HG03442 (cell line): ENCODE measurements around the gene CAV2.
"Not testable (repeated sequence)": the region's sequence is repeated elsewhere in the genome, so short reads cannot be mapped to it uniquely, and the experiment has no call there.

Source experiments
- ATAC-seq: cut with Tn5 transposase; IDR thresholded peaks from one replicate; pipeline ENCODE4 v1.9.1; 2021; ENCODE audit warnings: mild to moderate bottlenecking, moderate library complexity; ENCODE audit not compliant: unreplicated experiment

The CAV2 gene, protein sequence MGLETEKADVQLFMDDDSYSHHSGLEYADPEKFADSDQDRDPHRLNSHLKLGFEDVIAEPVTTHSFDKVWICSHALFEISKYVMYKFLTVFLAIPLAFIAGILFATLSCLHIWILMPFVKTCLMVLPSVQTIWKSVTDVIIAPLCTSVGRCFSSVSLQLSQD

GRCh38 chr7:116499168-116500077 is at the start of gene CAV2:
Gene CAV2 (plus strand): TSS chr7:116499738. CDS start chr7:116499782, 44 bp downstream.
- ATAC-seq: peak; percentile 44

DNA sequence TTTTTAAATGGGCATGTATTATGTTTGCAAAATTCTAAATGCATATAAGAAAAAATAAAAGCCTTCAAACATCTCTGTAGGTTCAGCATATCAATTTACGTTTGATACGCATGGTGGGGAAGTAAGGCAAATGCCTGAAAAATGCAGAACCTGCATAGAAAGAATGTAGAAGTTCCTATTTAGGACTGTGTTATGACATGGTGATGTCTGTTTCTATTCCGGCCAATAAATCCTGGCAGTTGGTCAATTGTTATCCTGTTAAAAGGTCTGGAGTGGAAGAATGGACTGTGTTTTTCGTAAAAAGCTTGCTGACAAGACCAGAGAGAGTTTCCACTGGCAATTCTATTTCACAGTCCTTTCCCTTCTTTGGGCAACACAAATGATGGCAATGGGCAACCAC is 49.6 kb upstream of the CAV2 start:
- no peak for ATAC-seq

DNA sequence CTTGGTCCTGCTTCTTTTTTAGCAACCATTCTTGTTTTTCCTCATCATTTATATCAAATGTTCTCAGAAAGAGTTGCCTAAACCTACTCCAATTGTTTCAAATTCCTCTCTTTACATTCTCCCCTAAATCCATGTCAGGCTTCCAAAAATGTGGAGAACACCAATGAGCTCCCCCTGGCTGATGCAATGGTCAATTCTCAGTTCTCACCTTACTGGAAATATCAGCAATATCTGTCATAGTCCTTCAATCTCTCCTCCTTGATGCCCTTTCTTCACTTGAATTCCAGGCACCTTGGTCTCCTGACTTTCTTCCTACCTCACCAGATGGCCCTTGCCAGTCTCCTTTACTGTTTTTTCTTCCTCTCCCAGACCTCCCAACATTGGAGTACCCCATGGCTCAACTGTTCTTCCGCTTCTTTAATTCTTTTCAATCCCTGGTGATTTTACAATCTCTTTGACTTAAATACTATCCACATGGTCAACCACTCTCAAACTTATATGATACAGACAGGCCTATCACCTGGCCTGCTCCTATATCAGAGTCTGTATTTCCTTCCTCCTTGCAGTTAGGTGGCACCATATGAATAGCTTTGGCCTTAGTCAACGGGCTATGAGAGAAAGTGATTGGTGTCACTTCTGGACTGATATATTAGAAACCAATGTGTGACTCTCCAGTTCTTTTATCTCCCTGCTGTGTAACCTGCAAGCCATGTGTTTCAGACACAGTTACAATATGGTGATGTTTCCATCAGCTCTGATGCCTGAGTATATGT is 47.4 kb upstream of the CAV2 start:
- ATAC-seq: no peak

DNA sequence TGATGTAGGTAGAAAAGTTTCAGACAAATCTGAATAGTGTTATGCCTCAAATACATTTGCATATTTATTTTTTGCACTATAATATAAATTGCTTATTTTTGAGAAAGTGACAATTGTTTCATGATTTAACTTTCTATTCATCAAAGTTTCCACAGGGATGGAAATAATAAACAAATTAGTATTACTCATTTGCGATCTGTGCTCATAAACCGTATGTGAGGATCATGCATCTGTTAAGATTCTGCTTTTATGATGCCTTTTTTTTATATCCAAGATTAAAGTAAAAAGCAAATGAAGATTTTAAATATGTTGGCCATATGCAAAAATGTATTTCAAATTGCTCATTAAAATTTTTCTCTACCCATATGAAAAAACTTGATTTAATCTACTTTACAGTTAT is 45.2 kb upstream of the CAV2 start:
- ATAC-seq: no peak

GRCh38 chr7:116455009-116455408 is 44.5 kb upstream of the CAV2 start:
- no peak for ATAC-seq

- ATAC-seq: no peak
Observed at GRCh38 chr7:116455499-116455898, 44.0 kb upstream of the CAV2 start.

- ATAC-seq: no peak
Observed at GRCh38 chr7:116461500-116461899, 38.0 kb upstream of the CAV2 start.

GRCh38 chr7:116463956-116464355 is 35.6 kb upstream of the CAV2 start:
- ATAC-seq: no peak

GRCh38 chr7:116464375-116464774 is 35.2 kb upstream of the CAV2 start:
- no peak for ATAC-seq

DNA sequence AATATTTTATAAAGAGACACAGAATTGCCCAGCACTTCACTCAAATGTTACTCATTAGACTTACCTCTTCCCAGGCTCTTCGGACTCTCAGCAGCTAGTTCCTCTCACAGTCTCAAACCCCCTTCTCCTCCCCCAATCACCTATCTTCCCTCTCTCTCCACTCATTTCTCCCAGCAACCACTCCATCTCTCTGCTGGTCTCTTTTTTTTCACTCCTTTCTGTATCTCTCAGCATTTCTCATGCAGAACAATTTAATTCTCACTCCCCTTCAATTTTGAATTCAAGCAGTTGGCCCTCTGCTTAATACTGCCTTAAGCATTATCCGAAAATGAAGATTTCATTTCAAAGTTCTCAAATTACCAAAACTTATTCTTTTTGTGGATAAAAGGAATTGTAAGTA is 34.4 kb upstream of the CAV2 start:
- ATAC-seq: no peak

DNA sequence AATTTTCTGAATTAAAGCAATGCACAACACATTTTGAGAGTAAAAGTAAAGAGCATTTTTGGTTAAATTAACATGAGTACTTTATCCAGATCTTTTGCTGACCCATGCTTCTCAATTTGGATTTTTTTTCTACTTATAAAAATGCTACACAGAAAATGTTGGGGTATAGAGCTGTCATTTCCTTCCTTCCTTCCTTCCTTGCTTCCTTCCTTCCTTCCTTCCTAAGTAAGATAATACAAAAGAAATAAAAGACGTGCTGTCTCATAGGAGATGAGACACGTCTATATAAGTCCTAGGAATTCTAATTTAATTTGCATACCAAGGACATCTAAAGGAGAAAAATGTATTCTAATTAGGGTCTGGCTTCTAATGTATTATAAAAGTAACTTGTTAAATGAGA is 31.0 kb upstream of the CAV2 start:
- ATAC-seq: no peak

DNA sequence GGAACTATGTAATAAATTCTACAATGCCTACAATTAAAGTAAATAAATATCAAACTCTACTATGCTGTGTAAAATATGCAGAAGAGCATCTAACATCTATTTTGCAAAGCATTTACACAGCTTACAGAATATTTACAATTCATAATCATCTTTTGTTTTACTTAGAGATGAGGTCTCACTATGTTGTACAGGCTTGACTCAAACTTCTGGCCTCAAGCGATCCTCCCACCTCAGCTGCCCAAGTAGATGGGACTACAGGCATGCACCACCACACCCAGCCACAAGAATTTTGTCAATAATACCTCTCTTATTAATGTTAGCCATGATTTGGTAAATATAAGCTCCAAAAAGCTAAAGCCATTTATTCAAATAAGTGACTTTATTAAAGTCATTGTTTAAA is 21.9 kb upstream of the CAV2 start:
- ATAC-seq: no peak

GRCh38 chr7:116478834-116479233 is 20.7 kb upstream of the CAV2 start:
- ATAC-seq: no peak

GRCh38 chr7:116483271-116483942 is 16.1 kb upstream of the CAV2 start:
- no peak for ATAC-seq

- not testable (repeated sequence) for ATAC-seq
Observed at GRCh38 chr7:116484389-116484788, 15.1 kb upstream of the CAV2 start.

GRCh38 chr7:116487907-116488521 is 11.5 kb upstream of the CAV2 start:
- no peak for ATAC-seq

DNA sequence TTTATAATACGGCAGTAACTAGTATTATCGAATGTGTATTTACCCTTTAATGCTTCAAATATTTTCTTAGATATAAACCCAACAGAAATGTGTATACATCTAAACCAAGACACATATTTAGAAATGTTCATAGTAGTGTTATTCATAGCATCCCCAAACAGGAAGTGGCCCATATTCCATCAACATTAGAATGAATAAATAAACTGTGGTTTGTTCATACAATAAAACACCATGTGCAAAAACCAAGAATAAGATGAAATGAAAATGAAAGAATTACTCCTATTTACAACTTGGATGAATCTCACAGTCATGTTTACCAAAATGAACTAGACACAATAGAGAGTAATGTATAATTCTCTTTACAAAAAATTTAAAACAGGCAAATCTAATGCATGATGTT is 9.2 kb upstream of the CAV2 start:
- ATAC-seq: no peak

DNA sequence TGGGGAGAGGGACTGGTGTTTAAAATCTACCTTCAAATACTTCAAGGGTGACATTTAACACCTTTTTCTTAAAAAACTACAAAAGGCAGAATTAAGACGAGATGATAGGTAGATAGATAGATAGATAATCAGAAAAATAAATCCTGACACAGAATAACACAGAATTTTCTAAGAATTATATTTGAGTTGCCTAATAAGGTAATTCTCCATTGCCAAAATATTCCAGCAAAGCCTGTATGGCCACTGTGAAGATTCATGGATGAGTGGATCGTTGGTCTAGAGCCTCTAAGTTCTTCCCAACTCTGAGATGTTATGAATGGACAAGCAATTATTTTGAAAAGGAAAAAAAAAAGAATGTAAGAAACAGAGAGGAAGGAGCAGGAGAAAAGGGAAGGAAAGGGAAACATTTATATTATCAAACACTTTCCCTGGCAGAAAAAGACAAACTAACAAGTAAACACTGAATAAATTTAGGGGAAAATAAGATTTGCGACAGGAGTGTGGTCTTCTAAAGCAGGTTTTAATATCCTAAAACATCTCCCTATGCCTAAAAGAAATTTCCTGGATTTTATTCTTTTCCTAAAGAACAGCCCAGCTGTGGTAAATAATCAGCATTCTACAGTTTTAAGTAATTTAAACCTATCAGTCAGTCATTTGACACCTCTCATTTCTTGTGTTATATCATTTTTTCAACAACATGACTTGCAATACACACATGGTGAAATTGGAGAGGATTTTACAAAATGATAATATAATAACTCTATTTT is 7.5 kb upstream of the CAV2 start:
- ATAC-seq: no peak

GRCh38 chr7:116492654-116493109 is 6.9 kb upstream of the CAV2 start:
- ATAC-seq: no peak

- ATAC-seq: no peak
Observed at GRCh38 chr7:116493449-116493848, 6.1 kb upstream of the CAV2 start.
